Activated T-cell treated with anti-CD3 and anti-CD28 coated beads, Interleukin-2, amount 50 U/mL, for 4 hours (primary cell): ENCODE data around the gene GPR35. TPM values are rescaled to one million over a fixed set of nuclear protein-coding genes. Genes with fewer than 3 reads are reported as not detected.

Experiments
- ATAC-seq, 2 donors: fragments of 200-7000 bp; cut with Tn5 transposase; one replicate each; pipeline ENCODE4 v1.10.0; 2021
- DNase-seq: peaks from one replicate; pipeline ENCODE4 v3.0.0-alpha.2; 2020
- H3K27me3 Mint-ChIP-seq: one replicate; pipeline ENCODE4 v1.8.0; 2021; ENCODE audit warnings: low read depth, mixed read lengths
- H3K36me3 Mint-ChIP-seq: one replicate; pipeline ENCODE4 v1.8.0; 2022; ENCODE audit warnings: mixed read lengths; ENCODE audit not compliant: insufficient read depth
- H3K4me1 Mint-ChIP-seq: one replicate; pipeline ENCODE4 v1.8.0; 2021; ENCODE audit warnings: low read depth, mixed read lengths
- H3K4me3 Mint-ChIP-seq: one replicate; pipeline ENCODE4 v1.8.0; 2021; ENCODE audit warnings: mild to moderate bottlenecking, moderate library complexity, mixed read lengths
- H3K9me3 Mint-ChIP-seq: one replicate; pipeline ENCODE4 v1.8.0; 2021; ENCODE audit warnings: mixed read lengths
- total RNA-seq, 3 donors: library from RNA; stranded (reverse); gene quantifications; one replicate each; pipeline ENCODE4 v1.2.1, GENCODE V29; 2021

GPR35 gene
- total RNA-seq, 3 donors from 2014 or later: 3.0 to 3.5 (median 3.3) TPM

- DNase-seq: no peak
- Mint-ChIP-seq H3K4me1 (peaks cover 52% of the 10 kb centered on the region), H3K9me3 (no peaks in the 10 kb centered on the region)
These were observed 39.5 kb upstream of the GPR35 start for GRCh38 chr2:240585681-240586197.

GRCh38 chr2:240586198-240586918 is 38.9 kb upstream of the GPR35 start, which contains the start of gene CAPN10:
TSS of gene CAPN10 (plus strand) at chr2:240586734. CDS start at chr2:240586912, 178 bp downstream.
- Mint-ChIP-seq H3K4me3 (peak within 1 kb of the TSS; percentile 96), H3K9me3 (no peaks in the 10 kb centered on the region), H3K4me1 (peaks cover 53% of the 10 kb centered on the region), H3K27me3 (no peaks in the 10 kb centered on the region), H3K36me3 (peaks cover 3% of the 10 kb centered on the region)
- DNase-seq (peak; percentile 95), ATAC-seq (peak; percentile 92 to 94)

More at GRCh38 chr2:240585681-240586197, 39.5 kb upstream of the GPR35 start:
- ATAC-seq: no peak
- Mint-ChIP-seq H3K36me3 (peaks cover 7% of the 10 kb centered on the region), H3K4me3 (peak overlapping the region; percentile 96), H3K27me3 (no peaks in the 10 kb centered on the region)

- peak; percentile 49 for DNase-seq
- Mint-ChIP-seq H3K4me3 (peak overlapping the region; percentile 94), H3K9me3 (no peaks in the 10 kb centered on the region), H3K27me3 (no peaks in the 10 kb centered on the region), H3K36me3 (peaks cover 3% of the 10 kb centered on the region), H3K4me1 (peaks cover 51% of the 10 kb centered on the region)
- ATAC-seq: peak; percentile 53 to 57
These were observed 38.1 kb upstream of the GPR35 start for GRCh38 chr2:240586919-240587800.

GRCh38 chr2:240588006-240588655 is 37.1 kb upstream of the GPR35 start:
- ATAC-seq: no peak
- Mint-ChIP-seq H3K36me3 (peaks cover 6% of the 10 kb centered on the region), H3K4me1 (peaks cover 44% of the 10 kb centered on the region), H3K27me3 (no peaks in the 10 kb centered on the region), H3K9me3 (no peaks in the 10 kb centered on the region), H3K4me3 (peak overlapping the region; percentile 94)
- DNase-seq: no peak

GRCh38 chr2:240588669-240589068 is 36.6 kb upstream of the GPR35 start:
- Mint-ChIP-seq H3K27me3 (no peaks in the 10 kb centered on the region), H3K4me1 (peaks cover 44% of the 10 kb centered on the region), H3K36me3 (peaks cover 6% of the 10 kb centered on the region), H3K9me3 (no peaks in the 10 kb centered on the region), H3K4me3 (peak overlapping the region; percentile 94)
- ATAC-seq: no peak
- no peak for DNase-seq

GRCh38 chr2:240589375-240589774 is 35.9 kb upstream of the GPR35 start:
- no peak for DNase-seq

GRCh38 chr2:240589850-240590525 is 35.3 kb upstream of the GPR35 start:
- Mint-ChIP-seq H3K9me3 (no peaks in the 10 kb centered on the region), H3K4me3 (no peak overlapping the region), H3K27me3 (no peaks in the 10 kb centered on the region), H3K36me3 (peaks cover 6% of the 10 kb centered on the region), H3K4me1 (peaks cover 36% of the 10 kb centered on the region)
- DNase-seq: no peak
- ATAC-seq: no peak

More at GRCh38 chr2:240589375-240589774, 35.9 kb upstream of the GPR35 start:
- Mint-ChIP-seq H3K9me3 (no peaks in the 10 kb centered on the region), H3K4me3 (no peak overlapping the region), H3K36me3 (peaks cover 6% of the 10 kb centered on the region), H3K27me3 (no peaks in the 10 kb centered on the region), H3K4me1 (peaks cover 42% of the 10 kb centered on the region)
- ATAC-seq: no peak

GRCh38 chr2:240590681-240591111 is 34.6 kb upstream of the GPR35 start:
- Mint-ChIP-seq H3K36me3 (peaks cover 7% of the 10 kb centered on the region), H3K4me3 (no peak overlapping the region), H3K27me3 (no peaks in the 10 kb centered on the region), H3K9me3 (no peaks in the 10 kb centered on the region), H3K4me1 (peaks cover 32% of the 10 kb centered on the region)
- DNase-seq (no peak), ATAC-seq (no peak)

- peaks cover 7% of the 10 kb centered on the region for H3K36me3 Mint-ChIP-seq
- peaks cover 30% of the 10 kb centered on the region for H3K4me1 Mint-ChIP-seq
- H3K27me3 Mint-ChIP-seq: no peaks in the 10 kb centered on the region
- ATAC-seq (no peak), DNase-seq (no peak)
- H3K9me3 Mint-ChIP-seq: no peaks in the 10 kb centered on the region
- no peak overlapping the region for H3K4me3 Mint-ChIP-seq
These were observed 34.1 kb upstream of the GPR35 start for GRCh38 chr2:240591226-240591625.

GRCh38 chr2:240591784-240592183 is 33.5 kb upstream of the GPR35 start:
- no peak overlapping the region for H3K4me3 Mint-ChIP-seq
- ATAC-seq: no peak
- H3K36me3 Mint-ChIP-seq: peaks cover 7% of the 10 kb centered on the region
- no peaks in the 10 kb centered on the region for H3K27me3 Mint-ChIP-seq
- H3K9me3 Mint-ChIP-seq: no peaks in the 10 kb centered on the region
- peaks cover 30% of the 10 kb centered on the region for H3K4me1 Mint-ChIP-seq
- no peak for DNase-seq

- no peaks in the 10 kb centered on the region for H3K27me3 Mint-ChIP-seq
- ATAC-seq (no peak), DNase-seq (no peak)
- no peak overlapping the region for H3K4me3 Mint-ChIP-seq
- H3K36me3 Mint-ChIP-seq: peaks cover 6% of the 10 kb centered on the region
- H3K9me3 Mint-ChIP-seq: no peaks in the 10 kb centered on the region
- peaks cover 18% of the 10 kb centered on the region for H3K4me1 Mint-ChIP-seq
These were observed 32.1 kb upstream of the GPR35 start for GRCh38 chr2:240593026-240593702.

- no peaks in the 10 kb centered on the region for H3K9me3 Mint-ChIP-seq
- H3K4me1 Mint-ChIP-seq: peaks cover 11% of the 10 kb centered on the region
- DNase-seq: no peak
- no peak overlapping the region for H3K4me3 Mint-ChIP-seq
- peaks cover 5% of the 10 kb centered on the region for H3K36me3 Mint-ChIP-seq
- H3K27me3 Mint-ChIP-seq: no peaks in the 10 kb centered on the region
- ATAC-seq: no peak
These were observed 31.4 kb upstream of the GPR35 start for GRCh38 chr2:240593703-240594451.
